Measurements from ENCODE around the gene EDN3. TPM values are rescaled to one million over a fixed set of nuclear protein-coding genes. Genes with fewer than 3 reads are reported as not detected.

Gene EDN3
- total and polyA plus RNA-seq, 7 donors = 0.62 to 2.3 (median 1.3) TPM

DNA sequence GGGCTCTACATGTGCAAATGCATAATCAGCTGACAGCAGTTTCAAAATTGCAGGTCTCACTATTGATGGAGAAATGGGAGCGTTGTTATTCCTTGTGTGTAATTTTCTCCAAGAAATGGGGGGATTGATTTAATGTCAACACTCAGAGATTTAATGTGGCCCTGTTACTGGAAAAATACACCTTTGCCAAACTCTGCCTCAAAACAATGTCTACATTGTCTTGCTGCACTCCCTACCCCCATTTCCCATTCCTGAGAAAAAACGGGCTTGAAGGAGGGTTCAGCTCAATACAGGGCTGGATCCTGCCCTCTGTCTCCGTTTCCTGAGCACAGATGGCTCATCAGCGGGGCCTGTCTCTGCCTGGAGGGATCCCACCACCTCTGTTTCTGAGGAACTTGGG lies 18.4 kb downstream of the EDN3 start:
- 54 to 65% (median 64%) methylated on average over 4 of the region's 4 CpGs for WGBS, 3 donors
- no peak overlapping the region for H3K27ac ChIP-seq
- H3K36me3 ChIP-seq (ENCODE audit: insufficient read depth in 1 of 2, low read depth in 1 of 2) = no peaks in the 10 kb centered on the region
- DNase-seq (no peak), ATAC-seq (no peak)
- intact Hi-C loops (cut with DNase I) = no loop called here
- H3K9me3 ChIP-seq = no peaks in the 10 kb centered on the region
- H3K27me3 ChIP-seq (ENCODE audit: insufficient read depth in 3 of 3, low read length in 2 of 3) = peaks cover 0 to 36% (median 6%) of the 10 kb centered on the region in 3 donors
- TF ChIP-seq, protein P1, sequence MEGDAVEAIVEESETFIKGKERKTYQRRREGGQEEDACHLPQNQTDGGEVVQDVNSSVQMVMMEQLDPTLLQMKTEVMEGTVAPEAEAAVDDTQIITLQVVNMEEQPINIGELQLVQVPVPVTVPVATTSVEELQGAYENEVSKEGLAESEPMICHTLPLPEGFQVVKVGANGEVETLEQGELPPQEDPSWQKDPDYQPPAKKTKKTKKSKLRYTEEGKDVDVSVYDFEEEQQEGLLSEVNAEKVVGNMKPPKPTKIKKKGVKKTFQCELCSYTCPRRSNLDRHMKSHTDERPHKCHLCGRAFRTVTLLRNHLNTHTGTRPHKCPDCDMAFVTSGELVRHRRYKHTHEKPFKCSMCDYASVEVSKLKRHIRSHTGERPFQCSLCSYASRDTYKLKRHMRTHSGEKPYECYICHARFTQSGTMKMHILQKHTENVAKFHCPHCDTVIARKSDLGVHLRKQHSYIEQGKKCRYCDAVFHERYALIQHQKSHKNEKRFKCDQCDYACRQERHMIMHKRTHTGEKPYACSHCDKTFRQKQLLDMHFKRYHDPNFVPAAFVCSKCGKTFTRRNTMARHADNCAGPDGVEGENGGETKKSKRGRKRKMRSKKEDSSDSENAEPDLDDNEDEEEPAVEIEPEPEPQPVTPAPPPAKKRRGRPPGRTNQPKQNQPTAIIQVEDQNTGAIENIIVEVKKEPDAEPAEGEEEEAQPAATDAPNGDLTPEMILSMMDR (IDR thresholded peaks at IDR 0.05) = no peak
- no peak overlapping the region for H3K4me3 ChIP-seq
- no peaks in the 10 kb centered on the region for H3K4me1 ChIP-seq

GRCh38 chr20:59320426-59320825 lies 20.0 kb downstream of the EDN3 start:
- intact Hi-C loops (cut with DNase I) = no loop called here
- H3K27ac ChIP-seq = no peak overlapping the region

GRCh38 chr20:59320854-59321647 lies 20.6 kb downstream of the EDN3 start:
- Histone ChIP-seq H3K4me1 (no peaks in the 10 kb centered on the region), H3K36me3 (ENCODE audit: insufficient read depth in 1 of 2, low read depth in 1 of 2) (no peaks in the 10 kb centered on the region), H3K4me3 (no peak overlapping the region), H3K27me3 (ENCODE audit: insufficient read depth in 3 of 3, low read length in 2 of 3) (peaks cover 0 to 36% (median 2%) of the 10 kb centered on the region in 3 donors), H3K27ac (no peak overlapping the region), H3K9me3 (no peaks in the 10 kb centered on the region)
- ATAC-seq = no peak
- 80 to 87% (median 84%) methylated on average over 16 of the region's 16 CpGs for WGBS, 3 donors
- peak in 1 of 2 donors; percentile 15 for DNase-seq
- intact Hi-C loops (cut with DNase I) = no loop called here
- TF ChIP-seq, protein P1 (IDR thresholded peaks at IDR 0.05) = no peak

More at GRCh38 chr20:59320426-59320825, 20.0 kb downstream of the EDN3 start:
- no peaks in the 10 kb centered on the region for H3K9me3 ChIP-seq
- no peak for ATAC-seq
- H3K4me1 ChIP-seq = no peaks in the 10 kb centered on the region
- DNase-seq = peak in 1 of 2 donors; percentile 19
- no peaks in the 10 kb centered on the region for H3K36me3 ChIP-seq (ENCODE audit: insufficient read depth in 1 of 2, low read depth in 1 of 2)
- no peak overlapping the region for H3K4me3 ChIP-seq
- H3K27me3 ChIP-seq (ENCODE audit: insufficient read depth in 3 of 3, low read length in 2 of 3) = peaks cover 0 to 36% (median 4%) of the 10 kb centered on the region in 3 donors
- TF ChIP-seq, protein P1 (IDR thresholded peaks at IDR 0.05) = no peak
- WGBS, 3 donors = 66 to 84% (median 80%) methylated on average over 10 of the region's 10 CpGs

DNA sequence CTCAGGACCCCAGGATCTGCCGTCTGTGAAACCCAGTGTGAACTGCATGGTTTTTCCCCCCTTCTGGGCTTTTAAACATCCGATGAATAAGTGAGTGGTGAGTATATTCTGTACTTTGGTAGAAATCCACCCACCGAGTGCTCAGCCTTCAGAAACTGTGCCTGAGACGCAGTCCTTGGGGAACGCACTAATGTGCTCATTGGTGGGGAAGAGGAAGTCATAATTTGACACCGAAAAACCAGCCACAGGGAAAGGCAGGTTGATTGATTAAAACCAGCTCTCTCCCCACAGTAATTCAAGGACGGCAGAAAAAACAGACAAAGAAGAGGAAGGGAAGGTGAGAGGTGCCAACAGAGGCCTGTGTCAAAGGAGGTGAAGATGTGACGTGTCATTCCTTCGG lies 21.7 kb downstream of the EDN3 start:
- Histone ChIP-seq H3K4me1 (no peaks in the 10 kb centered on the region), H3K9me3 (no peaks in the 10 kb centered on the region), H3K27ac (no peak overlapping the region), H3K36me3 (ENCODE audit: insufficient read depth in 1 of 2, low read depth in 1 of 2) (no peaks in the 10 kb centered on the region), H3K4me3 (no peak overlapping the region), H3K27me3 (ENCODE audit: insufficient read depth in 3 of 3, low read length in 2 of 3) (peaks cover 0 to 36% (median 4%) of the 10 kb centered on the region in 3 donors)
- TF ChIP-seq, protein P1 (IDR thresholded peaks at IDR 0.05) = no peak
- intact Hi-C loops (cut with DNase I) = no loop called here
- ATAC-seq (no peak), DNase-seq (no peak)
- WGBS, 3 donors = 57 to 62% (median 58%) methylated on average over 9 of the region's 9 CpGs

Measured in psoas muscle (tissue), 8 donors.